CD4-positive, alpha-beta T cell treated with Interleukin-4 for 4 hours (primary cell): ENCODE measurements around the gene RPS13.
"Not testable (repeated sequence)": the region's sequence is repeated elsewhere in the genome, so short reads cannot be mapped to it uniquely, and the experiment has no call there.

Source experiments
- DNase-seq: peaks from one replicate; pipeline ENCODE4 v3.0.0-alpha.2; 2020

The RPS13 gene

GRCh38 chr11:17034027-17034426, 43.4 kb downstream of the RPS13 start:
- not testable (repeated sequence) for DNase-seq

- no peak for DNase-seq
Measured at GRCh38 chr11:17026487-17027082, 50.9 kb downstream of the RPS13 start.

- no peak for DNase-seq
Measured at GRCh38 chr11:17024924-17025323, 52.5 kb downstream of the RPS13 start.
